Glomerular visceral epithelial cell (primary cell): Measurements from ENCODE around the gene MEA1.
A peak's percentile ranks its signal among the peaks of the same experiment; 100 is the strongest.
"Not testable (repeated sequence)": the region's sequence is repeated elsewhere in the genome, so short reads cannot be mapped to it uniquely, and the experiment has no call there.

Source experiments
- DNase-seq: peaks from one replicate; pipeline ENCODE4 v3.0.0-alpha.2; 2016; ENCODE audit errors: extremely low spot score

Gene MEA1

DNA sequence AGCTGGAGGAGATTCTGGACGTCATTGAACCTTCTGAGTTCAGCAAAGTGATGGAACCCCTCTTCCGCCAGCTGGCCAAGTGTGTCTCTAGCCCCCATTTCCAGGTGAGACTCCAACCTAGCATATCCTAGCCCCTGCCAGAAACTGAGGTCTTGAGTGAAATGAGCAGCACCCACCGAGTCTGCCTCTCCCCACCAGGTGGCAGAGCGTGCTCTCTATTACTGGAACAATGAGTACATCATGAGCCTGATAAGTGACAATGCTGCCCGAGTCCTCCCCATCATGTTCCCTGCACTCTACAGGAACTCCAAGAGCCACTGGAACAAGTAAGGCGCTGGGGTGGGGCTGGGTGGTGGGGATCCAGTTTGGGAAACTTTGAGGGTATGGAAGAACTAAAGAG, 4.6 kb downstream of the MEA1 start:
- DNase-seq: peak; percentile 36

GRCh38 chr6:43007126-43007525, 6.6 kb downstream of the MEA1 start:
- no peak for DNase-seq

- no peak for DNase-seq
Observed at GRCh38 chr6:43006251-43006650, 7.5 kb downstream of the MEA1 start.

DNA sequence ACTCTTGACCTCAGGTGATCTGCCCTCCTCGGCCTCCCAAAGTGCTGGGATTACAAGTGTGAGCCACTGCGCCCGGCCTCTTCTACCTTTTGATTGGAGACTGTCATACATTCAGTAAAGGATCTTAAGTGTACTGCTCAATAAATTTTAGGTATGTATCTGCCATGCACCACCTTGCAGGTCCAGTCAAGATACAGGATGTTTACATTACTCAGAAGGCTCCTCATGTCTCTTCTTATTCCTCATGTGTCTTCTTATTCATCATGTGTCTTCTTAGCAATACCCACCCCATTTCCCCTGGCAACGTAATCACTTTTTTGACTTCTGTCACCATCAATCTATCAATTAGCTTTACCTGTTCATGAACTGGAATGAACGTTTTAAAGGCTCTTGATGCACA, 7.9 kb downstream of the MEA1 start:
- no peak for DNase-seq

GRCh38 chr6:43001843-43002242, 11.9 kb downstream of the MEA1 start:
- DNase-seq: no peak

DNA sequence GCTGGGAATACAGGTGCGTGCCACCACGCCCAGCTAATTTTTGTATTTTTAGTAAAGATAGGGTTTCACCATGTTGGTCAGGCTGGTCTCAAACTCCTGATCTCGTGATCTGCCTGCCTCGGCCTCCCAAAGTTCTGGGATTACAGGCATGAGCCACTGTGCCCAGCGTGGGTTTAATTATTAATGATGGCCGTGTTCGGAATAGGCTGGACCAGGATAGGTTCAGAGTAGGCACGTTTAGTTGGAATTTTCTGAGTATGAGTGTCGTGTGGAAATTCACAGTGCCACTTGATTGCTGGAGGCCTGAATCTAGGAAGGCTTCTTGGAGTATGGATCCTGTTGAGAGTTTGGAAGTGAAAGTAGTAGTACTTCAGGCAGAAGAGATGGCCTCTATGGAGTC, 15.5 kb downstream of the MEA1 start:
- DNase-seq: not testable (repeated sequence)

DNA sequence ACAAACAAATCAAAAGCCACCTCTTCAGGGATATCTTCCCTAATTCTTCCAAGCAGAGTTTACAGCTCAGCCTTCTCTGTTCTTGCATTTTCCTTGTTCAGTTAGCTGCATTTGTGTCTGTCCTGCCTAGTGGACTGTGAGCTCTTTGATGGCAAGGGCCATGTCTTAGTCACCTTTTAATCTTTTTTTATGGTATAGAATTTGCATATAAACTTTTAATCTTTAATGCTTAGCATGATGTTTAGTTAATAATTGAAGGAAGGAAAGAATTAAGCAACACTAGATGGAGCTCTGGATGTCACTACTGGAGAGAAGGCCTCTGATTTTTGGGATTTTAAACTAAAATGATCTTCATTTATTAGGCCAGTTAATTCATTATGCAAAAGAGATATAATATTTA, 17.2 kb downstream of the MEA1 start:
- peak; percentile 22 for DNase-seq

- DNase-seq: no peak
Observed at GRCh38 chr6:42993445-42993844, 20.3 kb downstream of the MEA1 start.

DNA sequence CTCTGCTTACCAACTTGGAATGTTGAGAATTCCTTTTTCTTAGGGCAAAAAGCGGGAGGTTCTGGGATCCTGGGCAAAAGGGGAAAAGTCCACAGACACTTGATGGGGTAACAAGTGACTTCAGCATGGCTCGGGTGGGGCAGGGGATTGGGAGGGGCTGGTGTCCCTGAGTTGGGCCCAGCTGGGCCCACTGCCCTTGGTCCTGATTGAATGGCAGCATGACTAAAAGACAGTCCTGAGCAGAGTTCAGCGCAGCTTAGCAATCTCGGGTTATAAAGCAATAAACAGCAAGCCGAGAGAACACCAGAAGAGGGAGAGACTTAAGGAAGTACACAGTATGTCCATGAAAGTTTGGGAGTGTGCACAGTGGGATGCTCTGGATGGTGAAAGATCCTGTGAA, 23.8 kb downstream of the MEA1 start:
- DNase-seq: no peak

GRCh38 chr6:42988486-42989020, 25.2 kb downstream of the MEA1 start:
- no peak for DNase-seq

DNA sequence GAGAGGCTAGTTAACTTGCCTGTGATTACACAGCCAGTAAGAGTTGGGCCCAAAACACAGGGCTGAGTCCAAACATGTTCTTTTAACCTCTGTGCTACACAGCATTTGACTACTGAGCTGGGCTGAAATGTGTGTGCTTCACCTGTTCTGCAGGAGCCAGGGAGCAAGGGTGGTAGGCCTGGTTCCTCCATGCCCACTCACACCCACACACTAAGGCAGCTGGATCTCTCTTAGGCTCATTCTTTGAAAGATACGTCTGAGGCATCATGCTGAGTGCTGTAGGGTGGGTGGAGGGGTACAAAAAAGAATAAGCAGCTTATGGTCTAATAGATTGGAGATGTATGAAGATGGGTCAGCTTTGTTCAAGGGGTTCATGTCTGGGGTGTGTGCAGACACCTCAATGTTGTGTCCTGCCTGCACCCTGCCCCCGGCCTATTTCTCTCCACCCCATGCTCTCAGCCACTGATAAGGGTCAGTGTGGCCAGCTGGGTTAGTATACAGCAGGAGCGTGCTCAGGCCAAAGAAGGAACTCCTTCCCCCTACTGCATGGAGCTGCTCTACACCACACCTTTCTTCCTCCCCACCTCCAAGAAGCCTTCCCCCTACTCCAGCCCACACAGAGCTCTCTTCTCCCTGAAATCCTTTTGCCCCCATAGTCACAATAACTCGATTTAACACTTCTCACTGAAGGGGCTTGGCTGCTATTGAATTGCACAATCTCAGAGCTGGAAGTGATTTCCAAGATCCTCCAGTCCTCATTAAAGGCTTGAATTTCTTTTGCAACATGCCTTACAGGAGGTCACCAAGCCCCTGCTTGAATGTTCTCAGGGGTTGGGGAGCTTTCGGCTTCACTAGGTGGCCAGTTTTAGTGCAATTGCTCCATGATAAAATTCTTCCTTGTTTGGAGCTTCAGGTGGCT, 26.0 kb downstream of the MEA1 start:
- no peak for DNase-seq

DNA sequence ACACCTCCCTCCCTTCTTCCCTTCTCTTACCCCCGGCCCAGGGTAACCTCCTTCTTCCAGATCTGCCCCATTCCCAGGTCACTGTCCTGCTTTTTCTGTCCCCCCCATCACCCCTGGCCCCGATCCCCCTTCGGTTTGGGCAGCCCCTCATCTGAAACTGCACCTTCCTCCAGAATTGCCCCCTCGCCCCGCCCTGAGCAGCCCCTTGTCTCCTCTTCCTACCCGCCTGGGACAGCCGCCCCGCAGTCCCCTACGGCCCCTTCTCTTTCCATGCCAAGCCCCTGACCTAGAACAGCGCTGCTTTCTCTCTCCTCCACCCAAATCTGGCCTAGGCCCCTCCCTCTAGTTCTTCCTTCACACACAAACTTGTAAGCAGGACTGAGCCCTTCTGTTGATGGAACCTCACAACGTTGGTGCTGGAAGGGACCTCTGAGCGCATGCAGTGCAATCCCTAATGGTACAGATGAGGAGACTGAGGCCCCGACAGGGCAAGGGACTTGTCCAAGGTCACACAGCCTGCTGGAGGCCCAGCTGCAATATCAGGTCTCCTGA, 28.7 kb downstream of the MEA1 start:
- no peak for DNase-seq

DNA sequence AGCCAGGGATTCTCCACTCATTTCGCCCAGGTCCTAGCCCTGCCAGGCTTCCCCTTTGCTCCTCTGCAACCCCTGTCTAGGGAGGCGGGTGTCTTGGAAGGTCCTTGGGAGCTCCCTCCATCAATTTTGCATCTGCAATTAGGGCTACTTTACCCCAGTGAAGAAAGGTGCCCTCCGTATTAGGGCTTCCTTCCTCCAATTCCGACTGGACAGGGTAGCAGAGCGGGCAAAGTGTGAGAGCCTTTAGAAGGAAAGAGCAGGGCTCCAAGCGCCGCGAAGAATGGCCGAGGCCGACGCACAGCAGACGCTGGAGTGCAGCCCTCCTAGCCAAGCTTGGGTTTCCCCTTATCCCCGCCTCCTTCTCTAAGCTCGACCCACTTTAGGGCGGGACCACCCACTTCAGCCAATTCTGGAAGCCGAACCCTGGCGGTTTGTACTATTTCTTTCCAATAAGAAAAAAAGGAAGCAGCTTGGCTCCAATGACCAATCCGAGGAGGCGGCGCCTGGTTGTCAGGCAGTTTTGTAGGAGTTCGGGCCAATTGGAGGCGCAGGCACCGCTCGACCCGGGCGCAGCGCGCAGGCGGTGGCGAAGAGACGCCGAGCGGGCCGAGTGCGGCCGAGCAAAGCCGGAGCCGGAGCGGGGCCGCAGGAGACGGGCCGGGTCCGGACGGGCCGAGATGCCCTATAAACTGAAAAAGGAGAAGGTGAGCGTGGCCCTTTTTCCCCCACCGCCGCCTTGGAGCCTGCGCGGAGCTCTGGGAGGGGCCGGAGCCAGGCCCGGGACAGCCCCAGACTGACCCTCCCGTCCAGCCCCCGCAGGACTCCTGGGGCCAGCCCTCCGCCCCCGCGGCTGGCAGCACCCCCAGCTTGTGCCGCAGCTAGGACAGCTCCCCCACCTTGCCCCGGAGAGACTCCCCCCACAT, 29.5 kb downstream of the MEA1 start, which contains the start of gene PPP2R5D:
PPP2R5D (plus strand) TSS at position 570 of the 923 bp plus-strand sequence; CDS start at position 678, 108 bp downstream.
- DNase-seq: peak; percentile 99

GRCh38 chr6:42981836-42982235, 31.9 kb downstream of the MEA1 start:
- no peak for DNase-seq

GRCh38 chr6:42979523-42980177, 34.1 kb downstream of the MEA1 start:
- DNase-seq: peak; percentile 30

GRCh38 chr6:42978839-42979522, 34.8 kb downstream of the MEA1 start, which contains the start of gene PEX6:
PEX6 (minus strand) TSS chr6:42979181; CDS start chr6:42979150, 31 bp downstream.
- peak; percentile 88 for DNase-seq

- peak; percentile 27 for DNase-seq
Observed at GRCh38 chr6:42978487-42978838, 35.3 kb downstream of the MEA1 start.

GRCh38 chr6:42974919-42975505, 38.7 kb downstream of the MEA1 start:
- no peak for DNase-seq

DNA sequence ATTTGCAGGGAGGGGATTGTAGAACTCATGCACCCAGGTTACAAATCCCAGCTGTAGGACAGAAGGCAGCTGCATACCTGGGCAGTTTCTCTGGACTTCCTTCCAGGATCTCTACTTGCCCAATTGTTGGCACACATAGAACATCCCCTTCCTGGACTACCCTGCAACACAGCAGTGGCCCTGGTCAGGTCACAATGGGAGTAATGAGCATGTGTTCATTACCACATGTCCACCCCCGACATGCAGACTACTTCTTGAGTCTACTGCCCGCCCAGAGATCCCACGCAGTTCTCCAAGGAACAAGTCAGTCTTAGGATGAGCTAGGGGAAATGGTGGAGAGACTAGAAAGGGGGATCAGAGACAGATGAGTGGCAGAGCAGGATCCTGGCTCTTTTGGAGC, 39.8 kb downstream of the MEA1 start:
- no peak for DNase-seq

GRCh38 chr6:42971746-42972327, 41.9 kb downstream of the MEA1 start:
- DNase-seq: no peak
